Endothelial cell of umbilical vein (primary cell): ENCODE data around the gene CRIM1. TPM values are rescaled to one million over a fixed set of nuclear protein-coding genes. Genes with fewer than 3 reads are reported as not detected.

Experiments
- BruUV-seq: library from RNA; stranded (reverse); fragments of 400-500 nt; replicated peaks from 2 replicates; lab custom pipeline; 2021; lab: Mats Ljungman, UMichigan
- CTCF ChIA-PET: fragments of 300-600, 350-600 bp; sonication (Branson Sonifier 250); formaldehyde crosslinking; loops from one replicate; lab custom pipeline; 2021; ENCODE audit warnings: antibody characterized with exemption, inconsistent platforms; lab: Charles Lee
- POLR2A ChIA-PET: fragments of 300-600, 350-600 bp; sonication (Branson Sonifier 250); formaldehyde crosslinking; loops from one replicate; lab custom pipeline; 2021; ENCODE audit warnings: antibody characterized with exemption, inconsistent platforms; lab: Charles Lee
- DNase-seq: peaks from one replicate; pipeline ENCODE4 v3.0.0-alpha.2; 2011; ENCODE audit warnings: low read depth, low spot score
- FAIRE-seq: peaks from 2 replicates; lab custom pipeline; 2011; peaks lifted over from hg19 to GRCh38; lab: Jason Lieb, UNC
- H2AFZ ChIP-seq: 2 replicates; pipeline ENCODE4 v1.6.0; 2012; ENCODE audit warnings: low read depth, low read length, control low read depth, inconsistent platforms
- H3K27ac ChIP-seq: 2 replicates; pipeline ENCODE4 v1.5.1; 2011; ENCODE audit warnings: low read depth, mild to moderate bottlenecking, control low read depth, low read length, moderate library complexity; ENCODE audit not compliant: insufficient read depth
- H3K27me3 ChIP-seq, 2 experiments: 2 replicates each; pipeline versions ENCODE4 v1.6.0 to v1.6.1; 2011; ENCODE audit warnings: low read length in 2 of 2, mixed read lengths in 1 of 2; ENCODE audit not compliant: control insufficient read depth in 2 of 2, insufficient read depth in 2 of 2
- H3K36me3 ChIP-seq, 2 experiments: 2 replicates in 1 of 2; 3 replicates in 1 of 2; pipeline ENCODE4 v1.5.1; 2011; ENCODE audit warnings: low read length in 2 of 2, mild to moderate bottlenecking in 1 of 2, moderate library complexity in 1 of 2; ENCODE audit not compliant: control insufficient read depth in 2 of 2, insufficient read depth in 2 of 2; ENCODE audit errors: extremely low read depth in 1 of 2
- H3K4me1 ChIP-seq: 3 replicates; pipeline ENCODE4 v1.5.1; 2011; ENCODE audit warnings: mild to moderate bottlenecking, low read length; ENCODE audit not compliant: control insufficient read depth, insufficient read depth; ENCODE audit errors: extremely low read depth
- H3K4me2 ChIP-seq: 2 replicates; pipeline ENCODE4 v1.6.1; 2011; ENCODE audit warnings: low read length, control low read depth, mixed read lengths; ENCODE audit not compliant: insufficient read depth
- H3K4me3 ChIP-seq, 3 experiments: fragments of 200-600 bp in 1 of 3; sonication (generic), shearing (Covaris generic) in 1 of 3; replicated peaks in 1 of 3; 2 replicates each; pipeline ENCODE4 v1.5.1; 2011 to 2016; ENCODE audit warnings: control low read depth in 3 of 3, low read length in 3 of 3, mild to moderate bottlenecking in 2 of 3, inconsistent platforms in 1 of 3, low read depth in 1 of 3, moderate library complexity in 1 of 3; ENCODE audit not compliant: insufficient read depth in 1 of 3
- H3K79me2 ChIP-seq: 2 replicates; pipeline ENCODE4 v1.6.0; 2012; ENCODE audit warnings: low read length, inconsistent platforms; ENCODE audit not compliant: control insufficient read depth, insufficient read depth
- H3K9ac ChIP-seq: replicated peaks from 2 replicates; pipeline ENCODE3; 2011; ENCODE audit warnings: low read length, control low read depth; ENCODE audit not compliant: insufficient read depth; ENCODE audit errors: extremely low read depth
- H3K9me1 ChIP-seq: replicated peaks from 3 replicates; pipeline ENCODE4 v1.6.0; 2011; ENCODE audit warnings: mild to moderate bottlenecking, low read length; ENCODE audit not compliant: control insufficient read depth, insufficient read depth; ENCODE audit errors: extremely low read depth
- H3K9me3 ChIP-seq: replicated peaks from 2 replicates; pipeline ENCODE4 v1.5.1; 2012; ENCODE audit warnings: low read length, inconsistent platforms; ENCODE audit not compliant: control insufficient read depth, insufficient read depth
- H4K20me1 ChIP-seq: replicated peaks from 2 replicates; pipeline ENCODE3; 2011; ENCODE audit warnings: mild to moderate bottlenecking, low read length; ENCODE audit not compliant: control insufficient read depth, insufficient read depth; ENCODE audit errors: extremely low read depth
- EZH2 ChIP-seq: IDR thresholded peaks from 2 replicates; pipeline ENCODE4 v1.6.1; 2012; ENCODE audit warnings: borderline replicate concordance, low read depth, mild to moderate bottlenecking, moderate library complexity, low read length, inconsistent platforms; ENCODE audit not compliant: severe bottlenecking
- FOS ChIP-seq: IDR thresholded peaks from 2 replicates; pipeline ENCODE4 v1.6.1; 2011; ENCODE audit warnings: mild to moderate bottlenecking, low read length, moderate library complexity, borderline replicate concordance; ENCODE audit not compliant: insufficient read depth
- GATA2 ChIP-seq: IDR thresholded peaks from 2 replicates; pipeline ENCODE4 v1.7.0; 2011; ENCODE audit warnings: low read depth, mild to moderate bottlenecking, moderate library complexity, mixed read lengths, low read length; ENCODE audit not compliant: insufficient read length, insufficient read depth
- JUN ChIP-seq: IDR thresholded peaks from 2 replicates; pipeline ENCODE4 v1.6.1; 2011; ENCODE audit warnings: borderline replicate concordance, low read depth; ENCODE audit not compliant: insufficient read length, insufficient read depth
- MYC ChIP-seq: IDR thresholded peaks from one replicate; pipeline ENCODE4 v1.6.1; 2011; ENCODE audit warnings: mild to moderate bottlenecking, low read depth, low read length
- POLR2A ChIP-seq: IDR thresholded peaks from 2 replicates; pipeline ENCODE4 v1.6.1; 2012; ENCODE audit warnings: low read depth, mild to moderate bottlenecking, control low read depth, low read length
- POLR2AphosphoS5 ChIP-seq: IDR thresholded peaks from 2 replicates; pipeline ENCODE4 v1.6.1; 2012; ENCODE audit warnings: low read depth, mild to moderate bottlenecking, control low read depth, low read length, moderate library complexity; ENCODE audit not compliant: insufficient read depth
- dilution Hi-C: fragments of 300-500 bp; cut with MboI; formaldehyde crosslinking; loops from one replicate; pipeline ENCODE4 v1.15.0; 2019; ENCODE audit warnings: low sequenced_read_pairs; ENCODE audit not compliant: extremely low pct_ligation_motif_present
- intact Hi-C: fragments of 100-400 bp; cut with micrococcal nuclease; formaldehyde crosslinking; loops from one replicate; pipeline ENCODE4 v1.10.0; 2022
- polyA plus RNA-seq, 4 experiments: library from polyadenylated mRNA; depleted of rRNA in 3 of 4; stranded (reverse) in 3 of 4; unstranded in 1 of 4; fragments of >200 nt; gene quantifications; 2 replicates each; pipeline versions ENCODE4 v1.2.1 to v1.2.3, GENCODE V29; 2011 to 2012; ENCODE audit warnings: missing spikeins in 1 of 4
- total RNA-seq: library from RNA; stranded (reverse); gene quantifications from 2 replicates; pipeline ENCODE4 v1.2.3, GENCODE V29; 2021
- TF ChIP-seq, protein P1 (sequence below), 2 donors: IDR thresholded peaks; 1 replicate in 1 of 2; 2 replicates in 1 of 2; pipeline ENCODE4 v1.5.1; 2011; ENCODE audit warnings: low read length in 2 of 2, mild to moderate bottlenecking in 2 of 2, moderate library complexity in 2 of 2, control low read depth in 1 of 2, inconsistent platforms in 1 of 2, low read depth in 1 of 2; ENCODE audit not compliant: insufficient read depth in 1 of 2; ENCODE audit errors: extremely low read depth in 1 of 2
- TF ChIP-seq, protein P2 (sequence below): IDR thresholded peaks from 2 replicates; pipeline ENCODE4 v1.6.1; 2011; ENCODE audit not compliant: insufficient read depth, insufficient read length

Gene CRIM1
- total and polyA plus RNA-seq, 2 donors (not counting 3 experiments of a cell fraction or from before 2014, with no cell fraction given) = 422 to 649 TPM

DNA sequence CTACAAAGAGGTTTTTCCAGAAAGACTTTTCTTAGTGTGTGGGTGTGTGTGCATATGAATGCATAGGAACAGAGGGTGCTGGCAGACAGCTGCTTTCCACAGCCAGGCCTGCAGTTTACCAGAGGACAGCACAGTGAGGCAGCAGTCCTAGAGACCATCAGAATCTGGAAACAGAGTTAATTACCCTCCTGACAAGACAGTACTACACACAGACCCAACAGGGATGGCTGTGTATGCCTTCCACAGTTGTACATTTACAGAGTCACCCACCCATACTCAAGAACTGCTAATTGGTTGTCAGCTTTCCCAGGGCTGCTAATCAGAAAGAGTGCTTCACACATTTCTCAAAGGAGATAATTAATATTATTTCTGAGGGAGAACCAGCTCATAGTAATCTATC is 137.7 kb downstream of the CRIM1 start:
- Histone ChIP-seq H3K4me2 (no peak overlapping the region), H3K4me3 (no peak overlapping the region), H3K79me2 (peaks cover 83% of the 10 kb centered on the region), H3K4me1 (peaks cover 39% of the 10 kb centered on the region), H2AFZ (no peak overlapping the region), H3K27ac (peak overlapping the region; percentile 39), H3K27me3 (no peaks in the 10 kb centered on the region), H3K9me1 (no peaks in the 10 kb centered on the region), H4K20me1 (no peaks in the 10 kb centered on the region), H3K9me3 (no peaks in the 10 kb centered on the region), H3K36me3 (peaks cover 15 to 27% of the 10 kb centered on the region in 2 experiments), H3K9ac (no peak overlapping the region)
- FAIRE-seq (no peak), DNase-seq (no peak)
- intact Hi-C loops (no loop called here), dilution Hi-C loops (no loop called here)
- TF ChIP-seq FOS = no peak
- no peak for TF ChIP-seq GATA2
- TF ChIP-seq JUN = no peak
- no peak for TF ChIP-seq POLR2AphosphoS5
- TF ChIP-seq, protein P1, sequence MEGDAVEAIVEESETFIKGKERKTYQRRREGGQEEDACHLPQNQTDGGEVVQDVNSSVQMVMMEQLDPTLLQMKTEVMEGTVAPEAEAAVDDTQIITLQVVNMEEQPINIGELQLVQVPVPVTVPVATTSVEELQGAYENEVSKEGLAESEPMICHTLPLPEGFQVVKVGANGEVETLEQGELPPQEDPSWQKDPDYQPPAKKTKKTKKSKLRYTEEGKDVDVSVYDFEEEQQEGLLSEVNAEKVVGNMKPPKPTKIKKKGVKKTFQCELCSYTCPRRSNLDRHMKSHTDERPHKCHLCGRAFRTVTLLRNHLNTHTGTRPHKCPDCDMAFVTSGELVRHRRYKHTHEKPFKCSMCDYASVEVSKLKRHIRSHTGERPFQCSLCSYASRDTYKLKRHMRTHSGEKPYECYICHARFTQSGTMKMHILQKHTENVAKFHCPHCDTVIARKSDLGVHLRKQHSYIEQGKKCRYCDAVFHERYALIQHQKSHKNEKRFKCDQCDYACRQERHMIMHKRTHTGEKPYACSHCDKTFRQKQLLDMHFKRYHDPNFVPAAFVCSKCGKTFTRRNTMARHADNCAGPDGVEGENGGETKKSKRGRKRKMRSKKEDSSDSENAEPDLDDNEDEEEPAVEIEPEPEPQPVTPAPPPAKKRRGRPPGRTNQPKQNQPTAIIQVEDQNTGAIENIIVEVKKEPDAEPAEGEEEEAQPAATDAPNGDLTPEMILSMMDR (IDR thresholded peaks at IDR 0.05; ENCODE audit: extremely low read depth in 1 of 2, insufficient read depth in 1 of 2, low read depth in 1 of 2, low read length in 2 of 2) = no peak
- no peak for TF ChIP-seq POLR2A
- TF ChIP-seq MYC = no peak
- no peak for TF ChIP-seq EZH2
- TF ChIP-seq, protein P2, sequence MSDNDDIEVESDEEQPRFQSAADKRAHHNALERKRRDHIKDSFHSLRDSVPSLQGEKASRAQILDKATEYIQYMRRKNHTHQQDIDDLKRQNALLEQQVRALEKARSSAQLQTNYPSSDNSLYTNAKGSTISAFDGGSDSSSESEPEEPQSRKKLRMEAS = no peak
- ChIA-PET POLR2A (interaction anchor here (0.6 kb wide), 1 partner anchor 85 kb away, joined by 4 read pairs; no protein-coding TSS in a partner anchor), CTCF (interaction anchor here (1.0 to 1.4 kb wide), 3 partner anchors 8 to 117 kb away, joined by 3 to 4 read pairs (median 3); no protein-coding TSS in a partner anchor)
- no TSS peak for BruUV-seq
